ENCODE results near the gene ARHGEF6.
A peak's percentile ranks its signal among the peaks of the same experiment; 100 is the strongest.

The ARHGEF6 gene

GRCh38 chrX:136711147-136711546 lies 69.6 kb downstream of the ARHGEF6 start:
- Histone ChIP-seq H3K36me3 (ENCODE audit: control insufficient read depth in 4 of 4, insufficient read depth in 4 of 4, low read length in 3 of 4) (peaks cover 0 to 15% (median 10%) of the 10 kb centered on the region in 4 experiments), H3K9me3 (ENCODE audit: control extremely low read depth in 1 of 5, control insufficient read depth in 4 of 5, insufficient read depth in 2 of 5, low read depth in 1 of 5, low read length in 4 of 5) (no peaks in the 10 kb centered on the region), H3K4me1 (ENCODE audit: control extremely low read depth in 1 of 4, control insufficient read depth in 4 of 4, insufficient read depth in 4 of 4, low read length in 3 of 4) (peaks cover 0 to 39% (median 16%) of the 10 kb centered on the region in 4 experiments), H3K4me3 (ENCODE audit: control insufficient read depth in 1 of 7, extremely low read depth in 1 of 7, insufficient read depth in 4 of 7, low read depth in 2 of 7, low read length in 6 of 7) (no peak overlapping the region), H3K27me3 (replicated peaks in 2 of 5; ENCODE audit: control insufficient read depth in 4 of 5, insufficient read depth in 5 of 5, low read length in 4 of 5) (no peaks in the 10 kb centered on the region), H3K27ac (ENCODE audit: insufficient read depth in 1 of 2, low read depth in 1 of 2, low read length in 2 of 2, poor library complexity in 1 of 2, severe bottlenecking in 2 of 2) (peak overlapping the region in 1 of 2 experiments; percentile 88)
- peak in 2 of 3 donors; percentile 28 to 39 for DNase-seq
- POLR2A ChIA-PET: interaction anchor here (0.6 to 1.3 kb wide), 3 partner anchors 58 to 211 kb away, joined by 3 to 4 read pairs (median 3); no protein-coding TSS in a partner anchor
- WGBS (ENCODE audit: insufficient coverage): 40% methylated on average over 1 of the region's 1 CpG
- CTCF ChIA-PET: interaction anchor here (0.6 to 3.4 kb wide), 9 partner anchors 12 to 213 kb away, joined by 3 to 20 read pairs (median 4); no protein-coding TSS in a partner anchor

GRCh38 chrX:136710325-136710951 lies 70.3 kb downstream of the ARHGEF6 start:
- 50% methylated on average over 1 of the region's 2 CpGs for WGBS (ENCODE audit: insufficient coverage)
- peaks cover 0 to 32% (median 13%) of the 10 kb centered on the region in 4 experiments for H3K4me1 ChIP-seq (ENCODE audit: control extremely low read depth in 1 of 4, control insufficient read depth in 4 of 4, insufficient read depth in 4 of 4, low read length in 3 of 4)
- ChIA-PET CTCF (interaction anchor here (0.6 to 3.4 kb wide), 9 partner anchors 13 to 214 kb away, joined by 3 to 20 read pairs (median 4); no protein-coding TSS in a partner anchor), POLR2A (interaction anchor here (1.3 kb wide), 1 partner anchor 69 kb away, joined by 3 read pairs; no protein-coding TSS in a partner anchor)
- DNase-seq: peak in 2 of 3 donors; percentile 74 to 75
- H3K36me3 ChIP-seq (ENCODE audit: control insufficient read depth in 4 of 4, insufficient read depth in 4 of 4, low read length in 3 of 4): peaks cover 0 to 20% (median 13%) of the 10 kb centered on the region in 4 experiments
- peak overlapping the region; percentile 59 to 88 for H3K27ac ChIP-seq (ENCODE audit: insufficient read depth in 1 of 2, low read depth in 1 of 2, low read length in 2 of 2, poor library complexity in 1 of 2, severe bottlenecking in 2 of 2)
- peak overlapping the region in 1 of 7 experiments; percentile 5 for H3K4me3 ChIP-seq (ENCODE audit: control insufficient read depth in 1 of 7, extremely low read depth in 1 of 7, insufficient read depth in 4 of 7, low read depth in 2 of 7, low read length in 6 of 7)
- no peaks in the 10 kb centered on the region for H3K9me3 ChIP-seq (ENCODE audit: control extremely low read depth in 1 of 5, control insufficient read depth in 4 of 5, insufficient read depth in 2 of 5, low read depth in 1 of 5, low read length in 4 of 5)
- no peaks in the 10 kb centered on the region for H3K27me3 ChIP-seq (replicated peaks in 2 of 5; ENCODE audit: control insufficient read depth in 4 of 5, insufficient read depth in 5 of 5, low read length in 4 of 5)

GRCh38 chrX:136708348-136708747 lies 72.4 kb downstream of the ARHGEF6 start:
- peak in 2 of 3 donors; percentile 42 to 53 for DNase-seq
- POLR2A ChIA-PET: no interaction called here
- CTCF ChIA-PET: interaction anchor here (0.7 to 3.0 kb wide), 5 partner anchors 11 to 217 kb away, joined by 3 to 11 read pairs (median 3); no protein-coding TSS in a partner anchor
- H3K27ac ChIP-seq (ENCODE audit: insufficient read depth in 1 of 2, low read depth in 1 of 2, low read length in 2 of 2, poor library complexity in 1 of 2, severe bottlenecking in 2 of 2): no peak overlapping the region
- no peaks in the 10 kb centered on the region for H3K9me3 ChIP-seq (ENCODE audit: control extremely low read depth in 1 of 5, control insufficient read depth in 4 of 5, insufficient read depth in 2 of 5, low read depth in 1 of 5, low read length in 4 of 5)
- WGBS (ENCODE audit: insufficient coverage): no CpG with 5 or more reads among the region's 1 CpG
- no peak overlapping the region for H3K4me3 ChIP-seq (ENCODE audit: control insufficient read depth in 1 of 7, extremely low read depth in 1 of 7, insufficient read depth in 4 of 7, low read depth in 2 of 7, low read length in 6 of 7)
- no peaks in the 10 kb centered on the region for H3K27me3 ChIP-seq (replicated peaks in 2 of 5; ENCODE audit: control insufficient read depth in 4 of 5, insufficient read depth in 5 of 5, low read length in 4 of 5)
- peaks cover 3 to 30% (median 14%) of the 10 kb centered on the region in 4 experiments for H3K36me3 ChIP-seq (ENCODE audit: control insufficient read depth in 4 of 4, insufficient read depth in 4 of 4, low read length in 3 of 4)
- H3K4me1 ChIP-seq (ENCODE audit: control extremely low read depth in 1 of 4, control insufficient read depth in 4 of 4, insufficient read depth in 4 of 4, low read length in 3 of 4): peaks cover 0 to 21% (median 5%) of the 10 kb centered on the region in 4 experiments

- no peaks in the 10 kb centered on the region for H3K9me3 ChIP-seq (ENCODE audit: control extremely low read depth in 1 of 5, control insufficient read depth in 4 of 5, insufficient read depth in 2 of 5, low read depth in 1 of 5, low read length in 4 of 5)
- H3K4me1 ChIP-seq (ENCODE audit: control extremely low read depth in 1 of 4, control insufficient read depth in 4 of 4, insufficient read depth in 4 of 4, low read length in 3 of 4): no peaks in the 10 kb centered on the region
- 64% methylated on average over 1 of the region's 1 CpG for WGBS (ENCODE audit: insufficient coverage)
- H3K4me3 ChIP-seq (ENCODE audit: control insufficient read depth in 1 of 7, extremely low read depth in 1 of 7, insufficient read depth in 4 of 7, low read depth in 2 of 7, low read length in 6 of 7): no peak overlapping the region
- peaks cover 0 to 29% (median 5%) of the 10 kb centered on the region in 4 experiments for H3K36me3 ChIP-seq (ENCODE audit: control insufficient read depth in 4 of 4, insufficient read depth in 4 of 4, low read length in 3 of 4)
- peaks cover 0 to 3% (median 0%) of the 10 kb centered on the region in 5 experiments for H3K27me3 ChIP-seq (replicated peaks in 2 of 5; ENCODE audit: control insufficient read depth in 4 of 5, insufficient read depth in 5 of 5, low read length in 4 of 5)
- ChIA-PET POLR2A (no interaction called here), CTCF (interaction anchor here (0.9 to 4.6 kb wide), 6 partner anchors 9 to 120 kb away, joined by 3 to 48 read pairs (median 6); no protein-coding TSS in a partner anchor)
- no peak overlapping the region for H3K27ac ChIP-seq (ENCODE audit: insufficient read depth in 1 of 2, low read depth in 1 of 2, low read length in 2 of 2, poor library complexity in 1 of 2, severe bottlenecking in 2 of 2)
- no peak for DNase-seq
Observed at GRCh38 chrX:136697156-136697555, 83.6 kb downstream of the ARHGEF6 start.

GRCh38 chrX:136694431-136695087 lies 86.2 kb downstream of the ARHGEF6 start:
- H3K4me3 ChIP-seq (ENCODE audit: control insufficient read depth in 1 of 7, extremely low read depth in 1 of 7, insufficient read depth in 4 of 7, low read depth in 2 of 7, low read length in 6 of 7): no peak overlapping the region
- 100% methylated on average over 1 of the region's 8 CpGs for WGBS (ENCODE audit: insufficient coverage)

GRCh38 chrX:136692271-136692670 lies 88.5 kb downstream of the ARHGEF6 start:
- ChIA-PET CTCF (no interaction called here), POLR2A (no interaction called here)
- Histone ChIP-seq H3K36me3 (ENCODE audit: control insufficient read depth in 4 of 4, insufficient read depth in 4 of 4, low read length in 3 of 4) (peaks cover 3 to 27% (median 7%) of the 10 kb centered on the region in 4 experiments), H3K27ac (ENCODE audit: insufficient read depth in 1 of 2, low read depth in 1 of 2, low read length in 2 of 2, poor library complexity in 1 of 2, severe bottlenecking in 2 of 2) (no peak overlapping the region), H3K9me3 (ENCODE audit: control extremely low read depth in 1 of 5, control insufficient read depth in 4 of 5, insufficient read depth in 2 of 5, low read depth in 1 of 5, low read length in 4 of 5) (no peaks in the 10 kb centered on the region), H3K4me3 (ENCODE audit: control insufficient read depth in 1 of 7, extremely low read depth in 1 of 7, insufficient read depth in 4 of 7, low read depth in 2 of 7, low read length in 6 of 7) (no peak overlapping the region), H3K27me3 (replicated peaks in 2 of 5; ENCODE audit: control insufficient read depth in 4 of 5, insufficient read depth in 5 of 5, low read length in 4 of 5) (peaks cover 0 to 3% (median 0%) of the 10 kb centered on the region in 5 experiments), H3K4me1 (ENCODE audit: control extremely low read depth in 1 of 4, control insufficient read depth in 4 of 4, insufficient read depth in 4 of 4, low read length in 3 of 4) (peaks cover 0 to 6% (median 0%) of the 10 kb centered on the region in 4 experiments)
- 83% methylated on average over 2 of the region's 4 CpGs for WGBS (ENCODE audit: insufficient coverage)
- no peak for DNase-seq

More at GRCh38 chrX:136694431-136695087, 86.2 kb downstream of the ARHGEF6 start:
- Histone ChIP-seq H3K36me3 (ENCODE audit: control insufficient read depth in 4 of 4, insufficient read depth in 4 of 4, low read length in 3 of 4) (peaks cover 0 to 19% (median 2%) of the 10 kb centered on the region in 4 experiments), H3K27me3 (replicated peaks in 2 of 5; ENCODE audit: control insufficient read depth in 4 of 5, insufficient read depth in 5 of 5, low read length in 4 of 5) (peaks cover 0 to 3% (median 0%) of the 10 kb centered on the region in 5 experiments), H3K9me3 (ENCODE audit: control extremely low read depth in 1 of 5, control insufficient read depth in 4 of 5, insufficient read depth in 2 of 5, low read depth in 1 of 5, low read length in 4 of 5) (no peaks in the 10 kb centered on the region), H3K27ac (ENCODE audit: insufficient read depth in 1 of 2, low read depth in 1 of 2, low read length in 2 of 2, poor library complexity in 1 of 2, severe bottlenecking in 2 of 2) (no peak overlapping the region), H3K4me1 (ENCODE audit: control extremely low read depth in 1 of 4, control insufficient read depth in 4 of 4, insufficient read depth in 4 of 4, low read length in 3 of 4) (peaks cover 0 to 3% (median 0%) of the 10 kb centered on the region in 4 experiments)
- ChIA-PET CTCF (interaction anchor here (1.1 to 4.6 kb wide), 7 partner anchors 10 to 119 kb away, joined by 3 to 48 read pairs (median 4); no protein-coding TSS in a partner anchor), POLR2A (interaction anchor here (1.1 kb wide), 1 partner anchor 86 kb away, joined by 3 read pairs; no protein-coding TSS in a partner anchor)
- peak in 2 of 3 donors; percentile 66 to 69 for DNase-seq

Measured in common myeloid progenitor, CD34-positive (primary cell).